GM13977 (cell line): ENCODE results near the gene H1-8.
"Not testable (repeated sequence)": the region's sequence is repeated elsewhere in the genome, so short reads cannot be mapped to it uniquely, and the experiment has no call there.

Experiments used
- DNase-seq: peaks from one replicate; pipeline ENCODE4 v3.0.0; 2012; ENCODE audit warnings: low spot score
- CTCF ChIP-seq: IDR thresholded peaks from 2 replicates; pipeline ENCODE4 v1.5.1; 2012; ENCODE audit warnings: mild to moderate bottlenecking, control low read depth; ENCODE audit not compliant: insufficient read depth; ENCODE audit errors: extremely low read depth, missing control alignments
- in situ Hi-C: fragments of 300-500 bp; cut with MboI; formaldehyde crosslinking; loops from one replicate; pipeline ENCODE4 v1.12.0; 2022; ENCODE audit warnings: low sequenced_read_pairs, low pct_unique_long_range_greater_than_20kb, mixed read lengths, inconsistent platforms; ENCODE audit not compliant: unreplicated experiment

The H1-8 gene

GRCh38 chr3:129507181-129507831 lies 35.7 kb upstream of the H1-8 start:
- no peak for TF ChIP-seq CTCF
- in situ Hi-C loops: no loop called here
- no peak for DNase-seq

GRCh38 chr3:129512595-129512994 lies 30.4 kb upstream of the H1-8 start:
- DNase-seq: no peak
- in situ Hi-C loops: no loop called here
- no peak for TF ChIP-seq CTCF

GRCh38 chr3:129513705-129514104 lies 29.3 kb upstream of the H1-8 start:
- no peak for TF ChIP-seq CTCF
- no peak for DNase-seq
- in situ Hi-C loops: no loop called here

GRCh38 chr3:129514110-129514509 lies 28.9 kb upstream of the H1-8 start:
- in situ Hi-C loops: no loop called here
- no peak for TF ChIP-seq CTCF

GRCh38 chr3:129514563-129514962 lies 28.4 kb upstream of the H1-8 start:
- no peak for TF ChIP-seq CTCF
- in situ Hi-C loops: no loop called here
- DNase-seq: no peak

More at GRCh38 chr3:129514110-129514509, 28.9 kb upstream of the H1-8 start:
- no peak for DNase-seq

- DNase-seq: not testable (repeated sequence)
These were observed 27.7 kb upstream of the H1-8 start for GRCh38 chr3:129515108-129515820.

GRCh38 chr3:129515821-129516432 lies 27.0 kb upstream of the H1-8 start:
- DNase-seq, in situ Hi-C loops: not testable (repeated sequence)

More at GRCh38 chr3:129515108-129515820, 27.7 kb upstream of the H1-8 start:
- in situ Hi-C loops: not testable (repeated sequence)
